ENCODE measurements around the gene SEC11A.
"Not testable (repeated sequence)": the region's sequence is repeated elsewhere in the genome, so short reads cannot be mapped to it uniquely, and the experiment has no call there.

GRCh38 chr15:84641871-84642270, 74.1 kb downstream of the SEC11A start:
- TF ChIP-seq POLR2AphosphoS5 (IDR thresholded peaks at IDR 0.05; ENCODE audit: borderline replicate concordance, low read depth, low read length); FOXP2 (optimal IDR thresholded peaks at IDR 0.05; ENCODE audit: control extremely low read depth, extremely low read length, insufficient read depth): not testable (repeated sequence)
